ENCODE data around the gene CTLA4. TPM values are rescaled to one million over a fixed set of nuclear protein-coding genes. Genes with fewer than 3 reads are reported as not detected.
A peak's percentile ranks its signal among the peaks of the same experiment; 100 is the strongest.

Gene CTLA4
- total and polyA plus RNA-seq, 7 experiments from 2014 or later: 1.9 to 36.7 (median 10.7) TPM

GRCh38 chr2:203824057-203824456 is 43.5 kb upstream of the CTLA4 start:
- H3K4me3 ChIP-seq (ENCODE audit: low read length): no peak overlapping the region
- H3K27ac ChIP-seq (ENCODE audit: low read depth, low read length): no peak overlapping the region
- ATAC-seq (no peak), DNase-seq (peak in 1 of 9 donors; percentile 37)
- no peaks in the 10 kb centered on the region for H3K27me3 Mint-ChIP-seq
- ChIA-PET POLR2A (no interaction called here), CTCF (interaction anchor here (1.1 kb wide), 1 partner anchor 11 kb away, joined by 3 read pairs; no protein-coding TSS in a partner anchor)
- H3K4me3 Mint-ChIP-seq: no peak overlapping the region
- H3K27ac Mint-ChIP-seq: peak overlapping the region in 2 of 9 donors; percentile 25 to 27
- H3K27me3 ChIP-seq (ENCODE audit: control insufficient read depth in 2 of 2, insufficient read depth in 2 of 2, low read length in 2 of 2): no peaks in the 10 kb centered on the region
- intact Hi-C loops (cut with micrococcal nuclease): no loop called here
- no peaks in the 10 kb centered on the region for H3K9me3 ChIP-seq (ENCODE audit: control insufficient read depth in 2 of 3, low read length in 3 of 3)
- H3K9me3 Mint-ChIP-seq: peaks cover 0 to 8% (median 0%) of the 10 kb centered on the region in 11 donors
- peaks cover 0 to 19% (median 4%) of the 10 kb centered on the region in 7 donors for H3K4me1 Mint-ChIP-seq
- H3K36me3 ChIP-seq (ENCODE audit: control insufficient read depth in 2 of 3, insufficient read depth in 3 of 3, low read length in 3 of 3): no peaks in the 10 kb centered on the region
- H3K36me3 Mint-ChIP-seq: peaks cover 0 to 16% (median 7%) of the 10 kb centered on the region in 5 donors
- no peaks in the 10 kb centered on the region for H3K4me1 ChIP-seq (ENCODE audit: control insufficient read depth in 2 of 2, insufficient read depth in 2 of 2, low read length in 2 of 2)

- Histone ChIP-seq H3K27ac (ENCODE audit: low read depth, low read length) (no peak overlapping the region), H3K9me3 (ENCODE audit: control insufficient read depth in 2 of 3, low read length in 3 of 3) (no peaks in the 10 kb centered on the region), H3K4me1 (ENCODE audit: control insufficient read depth in 2 of 2, insufficient read depth in 2 of 2, low read length in 2 of 2) (no peaks in the 10 kb centered on the region), H3K27me3 (ENCODE audit: control insufficient read depth in 2 of 2, insufficient read depth in 2 of 2, low read length in 2 of 2) (no peaks in the 10 kb centered on the region), H3K4me3 (ENCODE audit: low read length) (no peak overlapping the region), H3K36me3 (ENCODE audit: control insufficient read depth in 2 of 3, insufficient read depth in 3 of 3, low read length in 3 of 3) (no peaks in the 10 kb centered on the region)
- Mint-ChIP-seq H3K36me3 (peaks cover 0 to 17% (median 7%) of the 10 kb centered on the region in 5 donors), H3K4me3 (no peak overlapping the region), H3K27ac (peak overlapping the region in 3 of 9 donors; percentile 3 to 27 (median 25)), H3K4me1 (peaks cover 0 to 22% (median 4%) of the 10 kb centered on the region in 7 donors), H3K9me3 (peaks cover 0 to 8% (median 0%) of the 10 kb centered on the region in 11 donors), H3K27me3 (no peaks in the 10 kb centered on the region)
- ATAC-seq (no peak), DNase-seq (no peak)
- ChIA-PET POLR2A (no interaction called here), CTCF (interaction anchor here (1.1 kb wide), 1 partner anchor 11 kb away, joined by 3 read pairs; no protein-coding TSS in a partner anchor)
- intact Hi-C loops (cut with micrococcal nuclease): no loop called here
Measured at GRCh38 chr2:203824603-203825002, 43.0 kb upstream of the CTLA4 start.

- intact Hi-C loops (cut with micrococcal nuclease): no loop called here
- Histone ChIP-seq H3K4me1 (ENCODE audit: control insufficient read depth in 2 of 2, insufficient read depth in 2 of 2, low read length in 2 of 2) (no peaks in the 10 kb centered on the region), H3K36me3 (ENCODE audit: control insufficient read depth in 2 of 3, insufficient read depth in 3 of 3, low read length in 3 of 3) (no peaks in the 10 kb centered on the region), H3K27me3 (ENCODE audit: control insufficient read depth in 2 of 2, insufficient read depth in 2 of 2, low read length in 2 of 2) (no peaks in the 10 kb centered on the region), H3K27ac (ENCODE audit: low read depth, low read length) (no peak overlapping the region), H3K9me3 (ENCODE audit: control insufficient read depth in 2 of 3, low read length in 3 of 3) (no peaks in the 10 kb centered on the region), H3K4me3 (ENCODE audit: low read length) (no peak overlapping the region)
- peaks cover 0 to 8% (median 0%) of the 10 kb centered on the region in 11 donors for H3K9me3 Mint-ChIP-seq
- peaks cover 0 to 17% (median 7%) of the 10 kb centered on the region in 5 donors for H3K36me3 Mint-ChIP-seq
- H3K27ac Mint-ChIP-seq: no peak overlapping the region
- ChIA-PET POLR2A (no interaction called here), CTCF (no interaction called here)
- no peaks in the 10 kb centered on the region for H3K27me3 Mint-ChIP-seq
- peaks cover 4 to 33% (median 8%) of the 10 kb centered on the region in 7 donors for H3K4me1 Mint-ChIP-seq
- H3K4me3 Mint-ChIP-seq: no peak overlapping the region
- DNase-seq (no peak), ATAC-seq (no peak)
Measured at GRCh38 chr2:203826704-203827103, 40.9 kb upstream of the CTLA4 start.

- DNase-seq: peak in 1 of 9 donors; percentile 67
- Mint-ChIP-seq H3K4me1 (peaks cover 0 to 16% (median 8%) of the 10 kb centered on the region in 7 donors), H3K9me3 (peaks cover 0 to 8% (median 0%) of the 10 kb centered on the region in 11 donors), H3K4me3 (peak overlapping the region in 3 of 10 donors; percentile 13 to 80 (median 33)), H3K27me3 (no peaks in the 10 kb centered on the region), H3K36me3 (peaks cover 0 to 14% (median 7%) of the 10 kb centered on the region in 5 donors), H3K27ac (peak overlapping the region in 3 of 9 donors; percentile 16 to 92 (median 44))
- Histone ChIP-seq H3K9me3 (ENCODE audit: control insufficient read depth in 2 of 3, low read length in 3 of 3) (no peaks in the 10 kb centered on the region), H3K36me3 (ENCODE audit: control insufficient read depth in 2 of 3, insufficient read depth in 3 of 3, low read length in 3 of 3) (no peaks in the 10 kb centered on the region), H3K4me1 (ENCODE audit: control insufficient read depth in 2 of 2, insufficient read depth in 2 of 2, low read length in 2 of 2) (no peaks in the 10 kb centered on the region), H3K4me3 (ENCODE audit: low read length) (no peak overlapping the region), H3K27me3 (ENCODE audit: control insufficient read depth in 2 of 2, insufficient read depth in 2 of 2, low read length in 2 of 2) (no peaks in the 10 kb centered on the region), H3K27ac (ENCODE audit: low read depth, low read length) (no peak overlapping the region)
- no peak for ATAC-seq
- POLR2A ChIA-PET: no interaction called here
- CTCF ChIA-PET: no interaction called here
- intact Hi-C loops (cut with micrococcal nuclease): loop anchor here in 1 of 2 donors (2.0 kb wide), 1 partner anchor 36 kb away; the partner anchor contains the start of gene CTLA4
Measured at GRCh38 chr2:203830304-203831055, 37.1 kb upstream of the CTLA4 start.

GRCh38 chr2:203835420-203835819 is 32.2 kb upstream of the CTLA4 start:
- CTCF ChIA-PET: interaction anchor here (0.6 to 1.0 kb wide), 2 partner anchors 8 to 13 kb away, joined by 3 read pairs; no protein-coding TSS in a partner anchor
- no peak for ATAC-seq

GRCh38 chr2:203835892-203836800 is 31.4 kb upstream of the CTLA4 start:
- intact Hi-C loops (cut with micrococcal nuclease): no loop called here
- CTCF ChIA-PET: interaction anchor here (0.6 kb wide), 1 partner anchor 71 kb away, joined by 3 read pairs; no protein-coding TSS in a partner anchor

More at GRCh38 chr2:203835420-203835819, 32.2 kb upstream of the CTLA4 start:
- intact Hi-C loops (cut with micrococcal nuclease): no loop called here
- Mint-ChIP-seq H3K27ac (peak overlapping the region in 1 of 9 donors; percentile 28), H3K9me3 (no peaks in the 10 kb centered on the region), H3K27me3 (no peaks in the 10 kb centered on the region), H3K4me1 (peaks cover 0 to 7% (median 4%) of the 10 kb centered on the region in 7 donors), H3K4me3 (no peak overlapping the region), H3K36me3 (no peaks in the 10 kb centered on the region)
- no peak overlapping the region for H3K4me3 ChIP-seq (ENCODE audit: low read length)
- H3K27ac ChIP-seq (ENCODE audit: low read depth, low read length): no peak overlapping the region
- no peaks in the 10 kb centered on the region for H3K4me1 ChIP-seq (ENCODE audit: control insufficient read depth in 2 of 2, insufficient read depth in 2 of 2, low read length in 2 of 2)
- H3K9me3 ChIP-seq (ENCODE audit: control insufficient read depth in 2 of 3, low read length in 3 of 3): no peaks in the 10 kb centered on the region
- no peak for DNase-seq
- no peaks in the 10 kb centered on the region for H3K36me3 ChIP-seq (ENCODE audit: control insufficient read depth in 2 of 3, insufficient read depth in 3 of 3, low read length in 3 of 3)
- H3K27me3 ChIP-seq (ENCODE audit: control insufficient read depth in 2 of 2, insufficient read depth in 2 of 2, low read length in 2 of 2): no peaks in the 10 kb centered on the region
- POLR2A ChIA-PET: interaction anchor here (0.6 to 1.2 kb wide), 3 partner anchors 18 to 477 kb away, joined by 3 to 4 read pairs (median 4); no protein-coding TSS in a partner anchor

More at GRCh38 chr2:203835892-203836800, 31.4 kb upstream of the CTLA4 start:
- H3K27me3 Mint-ChIP-seq: no peaks in the 10 kb centered on the region
- peaks cover 0 to 6% (median 0%) of the 10 kb centered on the region in 7 donors for H3K4me1 Mint-ChIP-seq
- Histone ChIP-seq H3K27me3 (ENCODE audit: control insufficient read depth in 2 of 2, insufficient read depth in 2 of 2, low read length in 2 of 2) (no peaks in the 10 kb centered on the region), H3K4me1 (ENCODE audit: control insufficient read depth in 2 of 2, insufficient read depth in 2 of 2, low read length in 2 of 2) (no peaks in the 10 kb centered on the region), H3K27ac (ENCODE audit: low read depth, low read length) (no peak overlapping the region), H3K4me3 (ENCODE audit: low read length) (no peak overlapping the region), H3K36me3 (ENCODE audit: control insufficient read depth in 2 of 3, insufficient read depth in 3 of 3, low read length in 3 of 3) (no peaks in the 10 kb centered on the region), H3K9me3 (ENCODE audit: control insufficient read depth in 2 of 3, low read length in 3 of 3) (no peaks in the 10 kb centered on the region)
- DNase-seq (no peak), ATAC-seq (no peak)
- POLR2A ChIA-PET: interaction anchor here (0.6 kb wide), 1 partner anchor 478 kb away, joined by 3 read pairs; no protein-coding TSS in a partner anchor
- no peak overlapping the region for H3K27ac Mint-ChIP-seq
- no peaks in the 10 kb centered on the region for H3K9me3 Mint-ChIP-seq
- no peak overlapping the region for H3K4me3 Mint-ChIP-seq
- H3K36me3 Mint-ChIP-seq: no peaks in the 10 kb centered on the region
